OCI-LY1 (cell line): Measurements from ENCODE around the gene TRMT61B.

Experiments used
- H2AFZ ChIP-seq: fragments of 200-600 bp; sonication (generic), shearing (Covaris generic); 2 replicates; pipeline ENCODE4 v1.6.0; 2014; ENCODE audit warnings: antibody characterized with exemption, mild to moderate bottlenecking, low read length
- H3F3A ChIP-seq: fragments of 200-600 bp; sonication (generic), shearing (Covaris generic); 2 replicates; pipeline ENCODE4 v1.6.0; 2014; ENCODE audit warnings: mild to moderate bottlenecking, antibody characterized with exemption, low read length, moderate library complexity; ENCODE audit not compliant: insufficient read depth
- H3K27ac ChIP-seq: fragments of 200-600 bp; sonication (generic); 2 replicates; pipeline ENCODE4 v1.5.1; 2014; ENCODE audit warnings: low read length, mixed run types, mild to moderate bottlenecking, low read depth; ENCODE audit not compliant: poor library complexity, severe bottlenecking
- H3K27me3 ChIP-seq: fragments of 200-600 bp; sonication (generic); 2 replicates; pipeline ENCODE4 v1.6.0; 2014; ENCODE audit warnings: antibody characterized with exemption, mild to moderate bottlenecking, low read length, moderate library complexity; ENCODE audit not compliant: insufficient read depth
- H3K36me3 ChIP-seq: fragments of 200-600 bp; sonication (generic); 2 replicates; pipeline ENCODE4 v1.6.1; 2014; ENCODE audit warnings: mild to moderate bottlenecking, antibody characterized with exemption, low read length, moderate library complexity, mixed read lengths; ENCODE audit not compliant: insufficient read depth
- H3K4me1 ChIP-seq: fragments of 200-600 bp; sonication (generic); 2 replicates; pipeline ENCODE4 v1.5.1; 2014; ENCODE audit warnings: mild to moderate bottlenecking, low read length, moderate library complexity; ENCODE audit not compliant: insufficient read depth, severe bottlenecking
- H3K4me2 ChIP-seq: fragments of 200-600 bp; sonication (generic), shearing (Covaris generic); 2 replicates; pipeline ENCODE4 v1.6.1; 2014; ENCODE audit warnings: low read length
- H3K4me3 ChIP-seq: fragments of 200-600 bp; sonication (generic); 2 replicates; pipeline ENCODE4 v1.5.1; 2014; ENCODE audit warnings: low read length, low read depth, mild to moderate bottlenecking, mixed read lengths; ENCODE audit not compliant: poor library complexity, severe bottlenecking
- H3K79me2 ChIP-seq: fragments of 200-600 bp; shearing (Covaris generic); 2 replicates; pipeline ENCODE4 v1.6.1; 2016; ENCODE audit warnings: mixed run types, low read length, mixed read lengths; ENCODE audit not compliant: insufficient read depth
- H3K9ac ChIP-seq: fragments of 200-600 bp; sonication (generic), shearing (Covaris generic); 2 replicates; pipeline ENCODE4 v1.6.1; 2014; ENCODE audit warnings: mild to moderate bottlenecking, low read length, mixed read lengths
- H3K9me2 ChIP-seq: fragments of 200-600 bp; sonication (generic), shearing (Covaris generic); 2 replicates; pipeline ENCODE4 v1.6.1; 2014; ENCODE audit warnings: low read depth, mild to moderate bottlenecking, low read length, mixed read lengths
- H3K9me3 ChIP-seq: fragments of 200-600 bp; shearing (Covaris generic); 2 replicates; pipeline ENCODE4 v1.6.1; 2014; ENCODE audit warnings: low read length, mixed read lengths
- H4K20me1 ChIP-seq: fragments of 200-600 bp; sonication (generic), shearing (Covaris generic); 2 replicates; pipeline ENCODE4 v1.6.0; 2016; ENCODE audit warnings: mild to moderate bottlenecking, low read length; ENCODE audit not compliant: insufficient read depth
- CTCF ChIP-seq: fragments of 200-600 bp; sonication (generic), shearing (Covaris generic); IDR thresholded peaks from 2 replicates; pipeline ENCODE4 v1.5.1; 2017; ENCODE audit warnings: mild to moderate bottlenecking, antibody characterized with exemption, low read length, moderate library complexity, mixed read lengths
- EZH2 ChIP-seq: fragments of 200-600 bp; sonication (generic), shearing (Covaris generic); IDR thresholded peaks from 2 replicates; pipeline ENCODE4 v1.8.0; 2017; ENCODE audit warnings: borderline replicate concordance, mixed run types, mild to moderate bottlenecking, antibody characterized with exemption, low read length, moderate library complexity, mixed read lengths

Gene TRMT61B

GRCh38 chr2:28871620-28872019 lies 1.5 kb upstream of the TRMT61B start:
- peaks cover 30% of the 10 kb centered on the region for H3K79me2 ChIP-seq
- TF ChIP-seq CTCF (no peak), EZH2 (no peak)
- H3K27ac ChIP-seq = no peak overlapping the region
- H3K36me3 ChIP-seq = no peaks in the 10 kb centered on the region
- H3K9me2 ChIP-seq = no peaks in the 10 kb centered on the region
- H4K20me1 ChIP-seq = no peaks in the 10 kb centered on the region
- 0 out of 2 replicates have a peak, but pooled peaks cover 5% of the 10 kb centered on the region for H3K27me3 ChIP-seq
- no peak overlapping the region for H3K4me3 ChIP-seq
- no peaks in the 10 kb centered on the region for H3K9me3 ChIP-seq
- 0 out of 2 replicates have a peak overlapping the region, but pooled peaks have one; percentile 52 for H2AFZ ChIP-seq
- H3F3A ChIP-seq = no peaks in the 10 kb centered on the region
- no peak overlapping the region for H3K4me2 ChIP-seq
- H3K9ac ChIP-seq = no peak overlapping the region
- peaks cover 34% of the 10 kb centered on the region for H3K4me1 ChIP-seq

- Histone ChIP-seq H3K4me2 (peak overlapping the region; percentile 85), H3K4me1 (peaks cover 34% of the 10 kb centered on the region), H3K4me3 (peak overlapping the region; percentile 93), H3K9ac (peak overlapping the region; percentile 89), H3K9me2 (no peaks in the 10 kb centered on the region), H3F3A (no peaks in the 10 kb centered on the region), H3K27me3 (no peaks in the 10 kb centered on the region), H3K27ac (no peak overlapping the region), H3K9me3 (no peaks in the 10 kb centered on the region), H3K79me2 (peaks cover 30% of the 10 kb centered on the region), H2AFZ (no peak overlapping the region), H3K36me3 (peaks cover 4% of the 10 kb centered on the region; the same call in 1 of the 2 replicates), H4K20me1 (no peaks in the 10 kb centered on the region)
- TF ChIP-seq EZH2 (no peak), CTCF (no peak)
Measured at GRCh38 chr2:28869494-28870145, 489 bp downstream of the TRMT61B start.

- Histone ChIP-seq H3K36me3 (peaks cover 14% of the 10 kb centered on the region; the same call in 1 of the 2 replicates), H3K9ac (peak overlapping the region; percentile 89), H3K9me2 (no peaks in the 10 kb centered on the region), H3K4me3 (peak overlapping the region; percentile 93), H3K4me1 (peaks cover 34% of the 10 kb centered on the region), H4K20me1 (no peaks in the 10 kb centered on the region), H2AFZ (no peak overlapping the region), H3K4me2 (peak overlapping the region; percentile 85), H3K27me3 (no peaks in the 10 kb centered on the region), H3F3A (no peaks in the 10 kb centered on the region), H3K9me3 (no peaks in the 10 kb centered on the region), H3K79me2 (peaks cover 30% of the 10 kb centered on the region), H3K27ac (no peak overlapping the region)
- TF ChIP-seq CTCF (no peak), EZH2 (no peak)
Measured at GRCh38 chr2:28868611-28869010, 1.5 kb downstream of the TRMT61B start.
